ENCODE measurements around the gene CDH23.
A peak's percentile ranks its signal among the peaks of the same experiment; 100 is the strongest.

The CDH23 gene

DNA sequence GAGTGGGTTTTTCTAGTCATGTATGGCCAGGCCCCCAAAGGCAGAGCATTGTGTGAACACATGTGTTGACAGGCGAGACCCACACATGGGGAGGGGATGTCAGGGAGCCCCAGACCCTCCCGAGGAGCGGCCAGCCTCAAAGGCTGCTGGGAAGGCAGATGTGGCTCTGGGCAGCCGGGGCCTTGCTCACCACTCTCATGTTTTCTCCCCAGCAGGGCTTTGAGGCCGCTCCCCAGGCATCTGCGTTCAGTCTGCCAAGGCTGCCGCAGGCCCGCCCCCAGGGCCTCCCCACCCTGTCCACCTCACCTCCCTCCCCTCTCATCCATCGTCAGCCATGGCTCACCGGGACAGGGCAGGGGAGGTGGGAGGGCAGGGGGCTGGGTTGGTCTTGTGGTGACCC, 393.2 kb downstream of the CDH23 start:
- DNase-seq: no peak

GRCh38 chr10:71790749-71791440, 394.2 kb downstream of the CDH23 start:
- DNase-seq: no peak

DNA sequence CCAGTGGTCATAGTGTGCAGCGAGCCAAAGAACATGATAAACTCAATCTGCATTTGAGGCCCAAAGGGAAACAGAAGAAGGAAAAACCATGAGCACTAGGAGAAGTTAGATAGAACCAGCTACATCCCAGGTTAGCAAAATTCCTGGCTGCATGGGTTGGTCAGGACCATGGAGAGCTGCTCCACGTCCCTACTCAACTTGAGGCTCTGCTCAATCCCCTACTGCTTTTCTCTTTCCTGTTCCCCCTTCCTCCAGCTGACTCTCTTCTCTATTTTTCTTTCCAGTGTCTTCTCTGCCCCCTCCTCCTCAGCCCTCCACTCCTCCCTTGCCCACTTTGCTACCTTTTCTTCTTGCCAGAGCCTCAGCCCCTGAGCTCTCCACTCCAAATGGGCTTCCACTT, 398.5 kb downstream of the CDH23 start:
- no peak for DNase-seq

GRCh38 chr10:71796749-71797405, 400.2 kb downstream of the CDH23 start:
- DNase-seq: no peak

GRCh38 chr10:71797533-71798307, 401.0 kb downstream of the CDH23 start:
- DNase-seq: peak in 1 of 56 donors; percentile 11

DNA sequence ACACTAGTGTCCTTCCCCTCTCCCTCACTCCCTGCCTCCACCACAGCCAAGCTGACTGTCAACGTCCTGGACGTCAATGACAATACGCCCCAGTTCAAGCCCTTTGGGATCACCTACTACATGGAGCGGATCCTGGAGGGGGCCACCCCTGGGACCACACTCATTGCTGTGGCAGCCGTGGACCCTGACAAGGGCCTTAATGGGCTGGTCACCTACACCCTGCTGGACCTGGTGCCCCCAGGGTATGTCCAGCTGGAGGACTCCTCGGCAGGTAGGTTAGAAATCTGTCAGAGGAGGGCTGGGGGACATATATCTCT, 401.5 kb downstream of the CDH23 start:
- DNase-seq: no peak

GRCh38 chr10:71799112-71799511, 402.4 kb downstream of the CDH23 start:
- DNase-seq: no peak

DNA sequence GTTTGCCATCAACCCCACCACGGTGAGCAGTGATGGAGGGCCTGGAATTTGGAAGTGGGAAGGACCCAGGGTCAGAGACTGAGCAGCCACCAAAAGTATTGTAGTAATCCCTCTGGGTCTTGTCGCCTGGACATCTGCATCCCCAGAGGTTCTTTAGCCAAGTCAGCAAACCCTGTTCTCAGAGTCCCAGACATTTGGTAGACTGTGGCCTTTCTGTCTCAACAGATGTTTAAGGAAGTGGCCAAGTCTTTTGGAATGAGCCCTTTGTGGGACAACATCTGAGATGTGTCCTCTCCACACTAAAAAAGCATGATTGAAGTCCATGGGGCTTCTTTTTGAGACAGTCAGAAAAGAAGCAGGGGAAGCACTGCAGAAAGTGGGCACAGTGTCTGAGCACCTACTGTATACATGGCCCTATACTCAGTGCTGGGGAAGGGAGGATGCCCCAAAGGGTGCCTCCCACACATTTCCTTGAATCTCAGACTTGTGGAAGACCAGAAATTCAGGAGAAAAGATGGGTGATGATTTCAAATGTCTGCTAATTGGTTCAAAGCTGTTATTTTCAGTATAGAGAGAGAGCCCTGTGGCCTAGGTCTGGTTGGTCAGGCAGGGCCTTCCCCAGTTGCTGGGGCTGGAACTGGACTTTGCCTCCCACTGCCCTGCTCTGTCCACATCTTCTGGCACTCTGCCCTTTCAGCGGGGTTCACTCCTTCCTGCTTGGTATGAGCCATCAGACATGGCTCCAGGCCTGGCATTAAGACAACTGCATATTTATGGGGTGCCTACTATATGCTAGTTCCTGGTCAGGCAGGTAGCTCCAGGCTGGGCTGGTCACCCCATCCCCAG, 403.1 kb downstream of the CDH23 start:
- DNase-seq: no peak

DNA sequence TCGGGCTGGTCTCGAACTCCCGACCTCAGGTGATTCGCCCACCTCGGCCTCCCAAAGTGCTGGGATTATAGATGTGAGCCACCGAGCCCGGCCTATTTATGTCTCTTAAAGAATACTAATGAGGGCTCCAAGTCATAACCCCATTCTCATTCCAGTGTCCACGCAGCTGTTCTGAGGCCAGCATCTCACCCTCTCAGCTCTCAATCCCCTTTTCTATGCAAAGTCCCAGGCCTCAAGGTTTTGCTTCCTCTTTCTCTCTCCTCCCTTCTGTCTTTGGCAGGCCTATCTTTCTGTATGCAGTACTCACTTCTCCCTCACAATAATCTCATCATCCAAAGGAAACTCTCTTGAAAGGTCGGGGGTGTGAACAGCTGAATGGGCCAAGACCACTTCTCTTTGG, 404.6 kb downstream of the CDH23 start:
- no peak for DNase-seq

DNA sequence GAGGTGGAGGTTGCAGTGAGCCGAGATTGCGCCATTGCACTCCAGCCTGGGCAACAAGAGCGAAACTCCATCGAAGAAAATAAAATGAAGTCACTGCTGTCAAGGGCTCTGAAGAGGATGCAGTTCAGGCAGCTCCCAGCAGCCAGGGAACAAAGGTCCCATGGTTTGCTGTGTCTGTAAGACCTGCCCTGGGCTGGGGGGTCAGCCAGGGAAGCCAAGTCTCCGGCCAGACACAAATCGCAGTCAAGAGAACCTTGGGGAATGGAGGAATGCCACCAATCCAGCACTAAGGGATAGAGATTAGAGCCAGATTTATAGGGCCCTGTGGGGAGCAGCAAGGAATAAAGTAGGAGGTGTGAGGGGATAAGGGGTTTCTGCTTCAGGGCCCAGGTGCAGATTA, 405.5 kb downstream of the CDH23 start:
- no peak for DNase-seq

DNA sequence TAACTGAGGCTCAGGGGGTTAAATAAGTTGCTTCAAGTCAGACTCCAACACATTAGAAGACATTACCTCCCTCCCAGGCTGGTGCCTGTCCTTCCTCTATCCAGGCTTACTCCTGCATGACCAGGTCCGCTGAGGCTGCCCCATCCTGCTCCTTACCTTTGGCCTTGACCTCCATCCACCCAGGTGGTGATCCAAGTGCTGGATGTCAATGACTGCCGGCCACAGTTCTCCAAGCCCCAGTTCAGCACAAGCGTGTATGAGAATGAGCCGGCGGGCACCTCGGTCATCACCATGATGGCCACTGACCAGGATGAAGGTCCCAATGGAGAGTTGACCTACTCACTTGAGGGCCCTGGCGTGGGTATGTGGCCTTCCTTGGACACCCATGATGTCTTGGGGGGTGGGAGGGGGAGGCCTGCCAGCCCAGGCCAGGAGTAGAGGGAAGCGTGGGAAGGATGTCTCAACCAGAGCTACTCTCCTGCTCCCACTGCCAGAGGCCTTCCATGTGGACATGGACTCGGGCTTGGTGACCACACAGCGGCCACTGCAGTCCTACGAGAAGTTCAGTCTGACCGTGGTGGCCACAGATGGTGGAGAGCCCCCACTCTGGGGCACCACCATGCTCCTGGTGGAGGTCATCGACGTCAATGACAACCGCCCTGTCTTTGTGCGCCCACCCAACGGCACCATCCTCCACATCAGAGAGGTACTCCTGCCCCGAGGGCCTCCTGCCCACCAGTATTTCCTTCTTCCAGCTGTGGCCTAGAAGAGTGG, 406.2 kb downstream of the CDH23 start:
- DNase-seq: no peak

- DNase-seq: peak in 13 of 56 donors; percentile 12 to 70 (median 31)
Measured at GRCh38 chr10:71804077-71804476, 407.4 kb downstream of the CDH23 start.

- peak in 18 of 56 donors; percentile 9 to 61 (median 35) for DNase-seq
Measured at GRCh38 chr10:71805776-71806703, 409.3 kb downstream of the CDH23 start.

DNA sequence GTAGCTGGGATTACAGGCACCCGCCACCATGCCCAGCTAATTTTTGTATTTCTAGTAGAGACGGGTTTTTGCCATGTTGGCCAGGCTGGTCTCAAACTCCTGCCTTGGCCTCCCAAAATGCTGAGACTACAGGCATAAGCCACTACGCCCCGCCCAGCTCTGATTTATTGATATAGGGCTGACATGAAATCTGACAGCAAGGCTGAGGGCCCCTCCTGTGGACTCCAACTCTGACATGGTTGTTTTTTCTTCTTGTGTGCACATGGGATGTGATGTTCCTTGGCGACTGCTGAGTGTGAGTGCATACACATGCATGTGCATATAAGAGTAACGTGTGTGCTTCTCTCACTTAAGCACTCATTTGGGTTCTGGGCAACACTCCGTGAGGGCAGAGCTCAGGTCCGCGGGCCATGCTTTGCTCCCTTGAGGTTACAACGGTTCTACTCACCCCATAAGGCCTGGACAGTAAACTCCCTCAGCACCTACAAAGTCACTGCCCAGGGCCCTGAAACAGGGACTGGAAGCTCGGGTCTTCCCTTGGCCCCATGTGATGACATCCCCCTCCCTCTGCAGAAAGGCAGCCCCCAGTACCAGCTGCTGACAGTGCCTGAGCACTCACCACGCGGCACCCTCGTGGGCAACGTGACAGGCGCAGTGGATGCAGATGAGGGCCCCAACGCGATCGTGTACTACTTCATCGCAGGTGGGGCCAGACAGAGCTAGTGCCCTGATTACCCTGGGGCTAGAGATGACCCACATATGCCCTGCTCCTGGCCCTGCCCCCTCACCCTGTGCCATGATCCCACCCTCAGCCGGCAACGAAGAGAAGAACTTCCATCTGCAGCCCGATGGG, 410.2 kb downstream of the CDH23 start:
- DNase-seq: no peak

DNA sequence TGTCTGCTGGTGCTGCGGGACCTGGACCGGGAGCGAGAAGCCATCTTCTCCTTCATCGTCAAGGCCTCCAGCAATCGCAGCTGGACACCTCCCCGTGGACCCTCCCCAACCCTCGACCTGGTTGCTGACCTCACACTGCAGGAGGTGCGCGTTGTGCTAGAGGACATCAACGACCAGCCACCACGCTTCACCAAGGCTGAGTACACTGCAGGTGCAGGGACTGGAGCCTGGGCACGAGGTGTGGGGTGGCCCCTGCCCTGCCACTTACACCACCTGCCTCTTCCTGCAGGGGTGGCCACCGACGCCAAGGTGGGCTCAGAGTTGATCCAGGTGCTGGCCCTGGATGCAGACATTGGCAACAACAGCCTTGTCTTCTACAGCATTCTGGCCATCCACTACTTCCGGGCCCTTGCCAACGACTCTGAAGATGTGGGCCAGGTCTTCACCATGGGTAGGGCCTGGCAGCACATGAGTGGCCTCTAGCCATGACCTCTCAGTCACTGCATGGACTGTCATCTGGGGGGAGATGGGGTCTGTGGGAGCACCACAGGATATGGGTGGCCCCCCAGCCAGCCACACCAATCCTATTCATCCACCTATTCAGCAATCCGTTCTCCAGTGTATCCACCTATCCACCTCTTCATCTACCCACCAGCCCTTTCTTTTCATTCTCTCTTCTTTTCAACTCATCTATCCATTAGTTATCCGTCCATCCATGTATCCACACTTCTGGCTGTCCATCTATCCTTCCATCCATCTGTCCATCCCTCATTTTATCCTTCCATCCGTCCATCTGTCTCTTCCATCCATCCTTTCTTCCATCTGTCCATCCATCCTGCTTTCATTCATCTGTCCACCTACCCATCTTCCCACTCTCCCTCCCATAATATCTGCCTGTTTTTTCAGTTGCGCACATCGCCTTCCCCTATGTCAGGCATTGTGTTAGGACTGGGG, 411.1 kb downstream of the CDH23 start:
- DNase-seq: no peak

- no peak for DNase-seq
Measured at GRCh38 chr10:71809628-71810027, 412.9 kb downstream of the CDH23 start.

DNA sequence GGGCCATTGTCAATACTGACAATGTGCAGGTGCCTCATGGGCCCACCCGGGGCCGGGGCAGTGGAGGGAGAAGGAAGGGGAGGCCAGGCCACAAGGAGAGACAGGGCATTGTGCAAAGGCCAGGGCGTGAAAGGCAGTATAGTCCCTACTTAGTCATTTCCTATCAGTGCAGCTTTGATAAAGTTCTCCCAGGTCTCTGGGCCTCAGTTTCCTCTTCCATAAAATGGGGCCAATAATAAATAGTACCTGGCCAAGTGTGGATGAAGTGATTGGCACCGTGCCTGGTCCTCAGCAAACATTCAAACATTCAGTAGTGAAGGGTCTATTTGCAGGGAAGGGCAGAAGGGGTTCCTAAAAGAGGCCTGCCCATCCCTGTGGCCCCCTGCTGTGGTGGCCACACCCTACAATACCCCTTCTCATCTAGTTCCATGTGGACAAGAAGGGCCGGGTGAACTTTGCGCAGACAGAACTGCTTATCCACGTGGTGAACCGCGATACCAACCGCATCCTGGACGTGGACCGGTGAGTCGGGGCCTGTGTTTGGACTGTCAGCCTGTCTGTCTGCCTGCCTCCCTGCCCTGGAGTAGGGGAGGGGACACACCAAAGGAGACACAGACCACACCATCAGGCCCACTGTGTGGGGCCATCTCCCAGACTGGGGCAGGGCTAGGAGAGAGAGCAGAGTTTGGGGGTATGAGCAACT, 413.5 kb downstream of the CDH23 start:
- no peak for DNase-seq
